ENCODE measurements around the gene BTBD16. TPM values are rescaled to one million over a fixed set of nuclear protein-coding genes. Genes with fewer than 3 reads are reported as not detected.

Gene BTBD16
- polyA plus RNA-seq, 1 experiment: not detected

DNA sequence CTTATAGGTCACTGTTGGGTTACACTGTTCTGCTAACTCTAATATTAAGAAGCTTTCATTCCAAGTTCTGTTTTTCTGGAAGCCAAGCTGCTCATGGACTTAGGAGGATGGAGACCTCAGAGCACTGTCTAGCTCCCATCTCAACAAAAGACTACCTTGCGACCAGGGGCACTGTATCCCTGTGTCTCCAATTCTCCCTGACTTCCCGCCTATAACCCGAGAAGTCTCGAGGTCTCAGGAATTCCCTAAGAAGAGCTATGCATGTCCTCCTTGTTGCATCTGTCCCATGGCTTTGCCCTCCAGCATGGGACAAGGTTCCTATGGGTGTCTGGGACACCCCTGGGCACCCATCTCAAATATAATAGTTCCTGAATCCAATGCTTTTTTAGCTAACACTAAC lies 31.2 kb downstream of the BTBD16 start:
- Histone ChIP-seq H3K27ac (ENCODE audit: low read depth, low read length) (no peak overlapping the region), H3K4me3 (ENCODE audit: low read depth, low read length) (no peak overlapping the region), H3K27me3 (ENCODE audit: control insufficient read depth, insufficient read depth, low read length) (peaks cover 4% of the 10 kb centered on the region), H3K9me3 (ENCODE audit: control insufficient read depth, insufficient read depth, low read length) (no peaks in the 10 kb centered on the region)
- TF ChIP-seq, protein P1, sequence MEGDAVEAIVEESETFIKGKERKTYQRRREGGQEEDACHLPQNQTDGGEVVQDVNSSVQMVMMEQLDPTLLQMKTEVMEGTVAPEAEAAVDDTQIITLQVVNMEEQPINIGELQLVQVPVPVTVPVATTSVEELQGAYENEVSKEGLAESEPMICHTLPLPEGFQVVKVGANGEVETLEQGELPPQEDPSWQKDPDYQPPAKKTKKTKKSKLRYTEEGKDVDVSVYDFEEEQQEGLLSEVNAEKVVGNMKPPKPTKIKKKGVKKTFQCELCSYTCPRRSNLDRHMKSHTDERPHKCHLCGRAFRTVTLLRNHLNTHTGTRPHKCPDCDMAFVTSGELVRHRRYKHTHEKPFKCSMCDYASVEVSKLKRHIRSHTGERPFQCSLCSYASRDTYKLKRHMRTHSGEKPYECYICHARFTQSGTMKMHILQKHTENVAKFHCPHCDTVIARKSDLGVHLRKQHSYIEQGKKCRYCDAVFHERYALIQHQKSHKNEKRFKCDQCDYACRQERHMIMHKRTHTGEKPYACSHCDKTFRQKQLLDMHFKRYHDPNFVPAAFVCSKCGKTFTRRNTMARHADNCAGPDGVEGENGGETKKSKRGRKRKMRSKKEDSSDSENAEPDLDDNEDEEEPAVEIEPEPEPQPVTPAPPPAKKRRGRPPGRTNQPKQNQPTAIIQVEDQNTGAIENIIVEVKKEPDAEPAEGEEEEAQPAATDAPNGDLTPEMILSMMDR (IDR thresholded peaks at IDR 0.05; ENCODE audit: low read depth, low read length): no peak
- ChIA-PET CTCF (interaction anchor here (0.6 to 3.4 kb wide), 5 partner anchors 41 to 496 kb away, joined by 3 to 37 read pairs (median 4); no protein-coding TSS in a partner anchor), POLR2A (no interaction called here)
- DNase-seq (ENCODE audit: low read depth, low spot score): no peak

DNA sequence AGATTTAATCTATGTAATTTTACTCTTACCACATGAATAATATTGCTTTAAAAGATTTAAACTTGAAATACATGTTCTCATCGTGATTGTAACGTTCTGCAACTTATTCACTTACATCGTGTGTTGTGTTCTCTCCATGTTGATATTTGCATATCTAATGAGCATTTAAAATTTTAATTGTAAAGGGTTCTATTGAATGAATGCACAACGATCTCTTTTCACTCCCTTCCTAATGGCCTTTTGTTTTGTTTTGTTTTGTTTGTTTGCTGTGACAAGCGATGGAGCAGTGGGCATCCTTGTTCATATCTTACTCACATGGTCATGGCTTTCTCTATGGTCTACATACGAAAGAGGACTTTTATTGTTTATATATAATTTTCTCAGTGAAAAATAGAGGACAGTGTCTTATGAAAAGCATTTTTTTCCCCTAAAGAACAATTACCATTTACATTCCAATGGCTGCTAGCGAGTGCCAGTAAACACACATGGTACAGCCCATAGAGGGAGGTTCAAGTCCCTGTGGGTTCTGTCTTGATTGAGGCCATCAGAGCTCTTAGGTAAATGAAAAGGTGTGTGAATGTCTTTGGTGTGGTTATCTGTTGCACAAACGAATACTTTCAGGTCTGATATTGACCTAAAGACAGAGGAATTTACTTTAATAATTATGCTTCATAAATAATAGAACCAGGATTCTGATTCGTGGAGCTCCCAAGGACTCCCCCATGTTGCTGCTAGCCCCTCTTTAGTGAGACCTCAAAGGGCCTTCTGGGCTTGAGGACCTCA lies 32.4 kb downstream of the BTBD16 start:
- CTCF ChIA-PET: interaction anchor here (2.2 to 3.4 kb wide), 3 partner anchors 131 to 262 kb away, joined by 8 to 37 read pairs (median 31); no protein-coding TSS in a partner anchor
- Histone ChIP-seq H3K27ac (ENCODE audit: low read depth, low read length) (no peak overlapping the region), H3K9me3 (ENCODE audit: control insufficient read depth, insufficient read depth, low read length) (no peaks in the 10 kb centered on the region), H3K4me3 (ENCODE audit: low read depth, low read length) (no peak overlapping the region), H3K27me3 (ENCODE audit: control insufficient read depth, insufficient read depth, low read length) (no peaks in the 10 kb centered on the region)
- TF ChIP-seq, protein P1 (IDR thresholded peaks at IDR 0.05; ENCODE audit: low read depth, low read length): no peak
- POLR2A ChIA-PET: no interaction called here
- no peak for DNase-seq (ENCODE audit: low read depth, low spot score)

DNA sequence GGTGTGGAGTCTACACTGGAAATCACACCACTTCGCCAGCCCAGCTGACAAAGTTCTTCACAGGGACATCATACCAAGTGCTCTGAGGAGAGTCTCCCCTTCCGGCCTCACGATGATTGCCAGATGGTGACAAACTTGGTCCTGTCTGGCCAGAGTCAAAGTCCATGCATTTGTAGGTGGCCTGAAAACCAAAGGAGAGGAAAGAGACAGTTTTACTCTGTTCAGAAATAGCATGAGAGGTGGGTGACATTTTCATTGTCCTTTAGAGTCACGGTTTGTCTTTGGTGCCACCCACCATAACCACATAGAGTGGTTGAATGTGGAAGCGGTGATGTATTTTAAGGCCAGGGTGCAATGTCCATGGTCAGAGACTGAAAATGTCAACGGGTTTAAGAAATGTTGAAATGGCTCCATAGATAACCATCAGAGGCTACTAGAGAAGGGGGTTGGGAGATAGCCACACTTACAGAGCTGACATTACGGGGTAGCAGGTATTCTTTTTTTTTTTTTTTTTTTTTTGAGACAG lies 33.0 kb downstream of the BTBD16 start:
- DNase-seq (ENCODE audit: low read depth, low spot score): no peak
- TF ChIP-seq, protein P1 (IDR thresholded peaks at IDR 0.05; ENCODE audit: low read depth, low read length): no peak
- no peaks in the 10 kb centered on the region for H3K9me3 ChIP-seq (ENCODE audit: control insufficient read depth, insufficient read depth, low read length)
- H3K27ac ChIP-seq (ENCODE audit: low read depth, low read length): no peak overlapping the region
- no peak overlapping the region for H3K4me3 ChIP-seq (ENCODE audit: low read depth, low read length)
- ChIA-PET POLR2A (no interaction called here), CTCF (interaction anchor here (2.2 to 3.4 kb wide), 2 partner anchors 131 to 261 kb away, joined by 8 to 37 read pairs; no protein-coding TSS in a partner anchor)
- no peaks in the 10 kb centered on the region for H3K27me3 ChIP-seq (ENCODE audit: control insufficient read depth, insufficient read depth, low read length)

DNA sequence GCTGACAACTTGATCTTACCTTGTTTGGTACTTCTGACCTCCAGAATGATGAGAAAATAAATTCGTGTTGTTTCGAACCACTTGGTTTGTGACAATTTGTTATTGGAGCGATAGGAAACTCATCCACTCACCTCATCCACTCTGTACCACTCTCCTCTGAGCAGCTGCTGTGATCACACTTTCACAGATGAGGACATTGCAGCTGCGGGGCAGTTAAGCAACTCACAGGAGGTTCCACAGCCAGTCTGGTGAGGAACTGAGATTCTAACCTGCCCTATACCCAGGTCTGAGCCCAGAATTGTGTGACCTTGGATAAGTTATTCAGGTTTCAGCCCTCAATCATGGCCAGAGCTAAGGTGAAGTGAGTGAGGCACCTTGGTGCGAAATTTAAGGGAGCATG lies 35.2 kb downstream of the BTBD16 start:
- DNase-seq (ENCODE audit: low read depth, low spot score): no peak
- ChIA-PET POLR2A (no interaction called here), CTCF (interaction anchor here (0.8 to 7.0 kb wide), 6 partner anchors 8 to 259 kb away, joined by 3 to 56 read pairs (median 8); partner anchors contain the start of gene BTBD16)
- Histone ChIP-seq H3K27ac (ENCODE audit: low read depth, low read length) (no peak overlapping the region), H3K27me3 (ENCODE audit: control insufficient read depth, insufficient read depth, low read length) (no peaks in the 10 kb centered on the region), H3K4me3 (ENCODE audit: low read depth, low read length) (no peak overlapping the region), H3K9me3 (ENCODE audit: control insufficient read depth, insufficient read depth, low read length) (no peaks in the 10 kb centered on the region; the same call in 1 of the 2 replicates)
- TF ChIP-seq, protein P1 (IDR thresholded peaks at IDR 0.05; ENCODE audit: low read depth, low read length): no peak

DNA sequence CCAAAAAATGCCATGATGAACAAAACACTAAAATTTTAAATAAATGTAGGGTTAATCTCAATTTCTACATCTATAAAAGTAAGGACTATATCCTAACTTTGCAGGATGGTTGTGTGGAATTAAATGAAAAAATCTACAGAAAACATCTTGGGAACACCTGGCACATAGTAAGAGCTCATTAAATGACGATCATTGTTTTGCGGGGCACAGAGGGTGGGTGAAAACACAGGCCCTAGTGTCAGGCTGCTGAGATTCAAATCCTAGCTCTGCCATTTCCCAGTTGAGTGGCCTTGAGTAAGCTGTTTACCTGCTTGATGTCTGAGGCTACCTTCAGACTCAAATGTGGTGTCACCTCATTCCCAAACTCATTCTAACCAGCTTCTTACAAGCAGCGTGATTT lies 35.6 kb downstream of the BTBD16 start:
- ChIA-PET POLR2A (no interaction called here), CTCF (interaction anchor here (1.6 to 7.0 kb wide), 4 partner anchors 9 to 258 kb away, joined by 5 to 56 read pairs (median 13); no protein-coding TSS in a partner anchor)
- Histone ChIP-seq H3K4me3 (ENCODE audit: low read depth, low read length) (no peak overlapping the region), H3K9me3 (ENCODE audit: control insufficient read depth, insufficient read depth, low read length) (no peaks in the 10 kb centered on the region; the same call in 1 of the 2 replicates), H3K27ac (ENCODE audit: low read depth, low read length) (no peak overlapping the region), H3K27me3 (ENCODE audit: control insufficient read depth, insufficient read depth, low read length) (no peaks in the 10 kb centered on the region)
- TF ChIP-seq, protein P1 (IDR thresholded peaks at IDR 0.05; ENCODE audit: low read depth, low read length): no peak
- DNase-seq (ENCODE audit: low read depth, low spot score): no peak

Measured in AG04450 (cell line).